Measurements from ENCODE around the gene UGT1A8.

GRCh38 chr2:233707940-233708644 lies 90.7 kb downstream of the UGT1A8 start:
- TF ChIP-seq CTCF (IDR thresholded peaks at IDR 0.05) (no peak), POLR2A (IDR thresholded peaks at IDR 0.05) (no peak)

Data from ovary (tissue), 3 donors.